ENCODE results near the gene MICAL2.
A peak's percentile ranks its signal among the peaks of the same experiment; 100 is the strongest.

MICAL2 gene

GRCh38 chr11:12117200-12117599 lies 6.8 kb downstream of the MICAL2 start:
- no peak for DNase-seq (ENCODE audit: low spot score)

- no peak for DNase-seq (ENCODE audit: low spot score)
These were observed 7.2 kb downstream of the MICAL2 start for GRCh38 chr11:12117611-12118010.

DNA sequence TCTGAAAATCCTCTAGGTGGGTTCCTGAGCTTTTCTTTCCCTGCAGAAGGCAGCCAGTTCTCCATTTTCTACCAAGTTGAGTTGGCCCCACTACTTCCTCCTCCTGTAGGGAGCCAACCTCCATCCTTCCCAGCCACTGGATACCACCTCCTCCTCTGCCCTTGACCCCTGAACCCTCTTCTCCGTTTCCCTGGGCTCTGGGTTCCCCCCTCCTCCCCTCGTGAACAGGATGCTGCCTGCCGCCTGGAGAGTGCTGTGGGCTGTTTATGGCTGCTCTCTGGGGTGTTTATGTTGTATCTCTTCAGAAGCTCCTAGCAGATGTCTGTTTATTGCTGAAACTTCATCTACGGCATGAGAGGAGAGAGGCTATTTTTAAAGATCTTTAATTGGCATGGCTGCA lies 8.6 kb downstream of the MICAL2 start:
- no peak for DNase-seq (ENCODE audit: low spot score)

- DNase-seq (ENCODE audit: low spot score) = no peak
These were observed 9.1 kb downstream of the MICAL2 start for GRCh38 chr11:12119502-12119901.

- no peak for DNase-seq (ENCODE audit: low spot score)
These were observed 9.9 kb downstream of the MICAL2 start for GRCh38 chr11:12120031-12121008.

DNA sequence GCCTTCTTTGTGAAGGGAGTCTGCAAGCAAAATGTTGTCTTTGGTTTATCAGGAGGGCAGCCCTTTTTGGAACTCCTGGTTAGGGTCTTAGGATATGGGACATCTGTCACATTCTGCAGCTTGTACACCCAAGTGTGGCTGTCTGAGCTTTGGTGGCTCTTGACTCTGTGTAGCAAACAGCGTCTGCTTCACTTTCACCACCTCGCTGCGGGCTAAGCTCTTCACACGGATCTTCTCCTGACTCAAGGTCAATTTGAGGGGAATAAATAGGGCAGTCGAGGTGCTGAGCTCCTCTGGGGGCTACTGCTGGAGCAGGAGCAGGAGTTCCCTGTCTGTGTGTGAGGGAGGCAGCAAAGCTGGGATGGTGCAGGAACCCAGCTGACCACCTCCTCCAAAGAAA lies 10.6 kb downstream of the MICAL2 start:
- DNase-seq (ENCODE audit: low spot score) = no peak

GRCh38 chr11:12121517-12121916 lies 11.1 kb downstream of the MICAL2 start:
- DNase-seq (ENCODE audit: low spot score) = no peak

DNA sequence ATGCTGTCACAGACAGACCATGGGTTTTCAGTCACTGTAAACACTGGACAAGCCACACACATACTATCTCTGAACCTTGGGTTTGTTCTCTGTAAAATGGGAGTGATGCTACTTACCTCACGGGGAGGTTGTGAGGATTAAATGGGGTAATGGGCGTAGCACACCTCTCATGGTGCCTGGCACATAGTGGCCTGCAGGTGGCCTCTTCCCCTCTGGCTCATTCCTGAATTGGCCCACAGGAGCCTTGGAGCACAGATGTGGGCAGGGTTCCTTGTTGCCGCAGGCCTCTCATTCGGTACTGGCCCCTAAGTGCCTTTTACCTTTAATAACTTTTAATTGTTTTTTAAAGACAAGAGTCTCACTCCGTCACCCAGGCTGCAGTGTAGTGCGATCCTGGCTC lies 11.7 kb downstream of the MICAL2 start:
- DNase-seq (ENCODE audit: low spot score) = no peak

DNA sequence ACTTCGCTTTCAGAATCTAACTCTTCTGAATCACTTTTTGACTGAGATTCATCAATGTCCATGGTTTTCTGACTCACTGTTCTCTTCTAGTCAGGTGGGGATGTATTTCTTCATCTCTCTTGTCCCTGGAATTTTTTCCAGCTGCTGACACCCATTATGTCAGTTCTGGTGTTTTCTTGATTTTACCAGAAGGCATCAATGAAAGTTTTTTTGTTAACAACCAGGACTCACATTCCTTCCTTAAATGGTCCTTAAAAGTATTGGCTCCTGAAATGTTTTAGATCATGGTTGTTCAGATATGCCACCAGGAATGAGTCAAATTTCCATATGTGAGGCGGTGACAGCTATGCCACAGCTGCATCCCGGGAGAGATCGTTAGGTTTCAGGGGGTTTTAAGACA lies 12.9 kb downstream of the MICAL2 start:
- DNase-seq (ENCODE audit: low spot score) = peak; percentile 57

DNA sequence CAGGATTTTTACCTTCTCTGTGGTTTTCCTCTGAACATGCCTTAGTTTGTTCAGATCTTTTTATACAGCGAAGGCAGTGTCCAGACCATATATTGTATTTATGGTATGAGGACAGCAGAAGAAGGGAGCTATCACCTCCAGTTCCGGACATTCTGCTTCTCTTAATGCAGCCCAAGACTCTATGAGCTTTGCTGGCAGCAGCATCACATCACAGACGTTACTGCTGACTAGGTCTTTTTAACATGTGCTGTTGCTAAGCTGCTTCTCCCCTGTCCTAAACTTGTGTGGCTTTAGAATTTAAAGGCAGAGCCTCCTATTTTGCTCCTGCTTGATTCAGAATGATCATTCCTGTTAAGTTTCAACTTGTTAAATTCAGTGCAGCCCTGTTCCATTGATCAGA lies 13.4 kb downstream of the MICAL2 start:
- DNase-seq (ENCODE audit: low spot score) = no peak

GRCh38 chr11:12124306-12124705 lies 13.9 kb downstream of the MICAL2 start:
- DNase-seq (ENCODE audit: low spot score) = no peak

DNA sequence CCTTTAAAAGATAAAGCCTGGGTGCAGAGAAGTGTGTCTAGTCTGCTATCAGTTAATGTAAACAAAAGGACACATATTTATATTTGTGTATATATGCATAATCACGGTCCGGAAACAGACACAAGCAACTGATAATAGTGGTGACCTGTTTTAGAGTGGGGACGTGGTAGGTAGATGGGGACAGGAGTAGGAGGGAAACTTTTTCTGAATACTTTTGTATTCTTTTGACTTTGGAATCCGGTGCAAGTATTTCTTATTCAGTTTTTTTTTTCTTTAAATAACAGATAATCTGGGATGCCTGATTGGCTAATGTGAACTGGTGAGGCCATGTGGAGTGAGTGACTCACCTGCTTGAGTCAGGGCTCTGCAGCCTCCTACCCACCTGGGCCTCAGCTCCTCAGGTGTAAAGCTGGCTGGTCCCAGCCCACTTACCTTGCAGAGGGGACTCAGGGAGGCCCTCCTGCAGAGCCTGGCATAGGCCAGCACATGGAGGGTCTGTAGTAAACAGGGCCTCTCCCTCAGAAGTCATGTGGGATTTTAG lies 15.3 kb downstream of the MICAL2 start:
- no peak for DNase-seq (ENCODE audit: low spot score)

DNA sequence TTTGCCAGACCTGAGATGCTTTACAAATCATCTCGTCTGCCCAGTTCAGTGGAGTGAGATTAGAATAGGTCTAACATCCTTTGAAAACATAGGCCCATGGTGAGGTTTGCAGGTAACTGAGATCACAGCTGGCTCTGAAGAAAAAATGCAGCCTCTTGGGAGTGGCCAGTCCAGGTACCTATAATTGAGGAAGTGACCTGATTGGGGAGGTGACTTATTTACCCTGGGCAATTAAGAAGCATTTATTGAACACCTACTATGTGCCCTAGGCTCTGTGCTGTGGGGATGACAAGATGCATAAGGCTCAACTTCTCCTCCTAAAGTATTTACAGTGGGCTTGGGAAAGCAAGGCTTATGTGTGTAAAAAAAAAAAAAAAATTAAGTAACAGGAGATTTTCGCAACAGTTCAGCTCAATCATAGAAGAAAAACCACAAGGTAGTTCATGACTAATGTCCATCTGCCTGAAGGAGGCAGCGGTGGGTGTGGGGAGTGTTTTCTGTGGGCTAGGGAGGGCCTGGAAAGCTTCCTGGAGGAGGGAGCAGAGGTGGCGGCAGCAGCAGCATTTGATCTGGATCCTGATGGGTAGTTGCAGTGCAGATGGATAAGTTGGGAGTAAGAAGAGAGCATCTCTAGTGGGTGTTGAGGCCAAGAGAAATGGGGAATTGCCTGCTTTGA lies 16.1 kb downstream of the MICAL2 start:
- DNase-seq (ENCODE audit: low spot score) = peak; percentile 80

GRCh38 chr11:12127206-12127898 lies 17.0 kb downstream of the MICAL2 start:
- DNase-seq (ENCODE audit: low spot score) = no peak

DNA sequence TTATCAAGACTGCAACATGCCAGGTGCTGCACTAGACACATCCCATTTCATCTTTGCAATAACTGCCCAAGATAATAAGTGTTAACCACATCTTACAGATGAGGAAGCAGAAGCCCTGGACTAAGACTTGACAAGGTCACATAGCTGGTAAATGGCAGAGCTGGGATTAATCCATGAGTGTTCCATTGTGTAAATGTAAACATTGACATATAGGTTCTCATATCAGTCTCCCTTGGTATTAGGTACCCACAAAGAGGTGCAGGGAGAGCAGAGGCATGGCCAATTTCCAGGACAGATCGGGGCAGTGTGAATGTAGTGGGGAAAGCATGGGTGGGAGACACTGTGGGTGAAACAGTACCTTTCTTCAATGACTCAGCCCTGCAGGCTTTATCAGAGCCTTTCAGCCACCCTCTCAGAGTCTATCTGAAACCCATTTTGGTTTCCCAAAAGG lies 17.9 kb downstream of the MICAL2 start:
- DNase-seq (ENCODE audit: low spot score) = no peak

- no peak for DNase-seq (ENCODE audit: low spot score)
These were observed 18.8 kb downstream of the MICAL2 start for GRCh38 chr11:12129227-12129626.

- no peak for DNase-seq (ENCODE audit: low spot score)
These were observed 20.0 kb downstream of the MICAL2 start for GRCh38 chr11:12130180-12130980.

DNA sequence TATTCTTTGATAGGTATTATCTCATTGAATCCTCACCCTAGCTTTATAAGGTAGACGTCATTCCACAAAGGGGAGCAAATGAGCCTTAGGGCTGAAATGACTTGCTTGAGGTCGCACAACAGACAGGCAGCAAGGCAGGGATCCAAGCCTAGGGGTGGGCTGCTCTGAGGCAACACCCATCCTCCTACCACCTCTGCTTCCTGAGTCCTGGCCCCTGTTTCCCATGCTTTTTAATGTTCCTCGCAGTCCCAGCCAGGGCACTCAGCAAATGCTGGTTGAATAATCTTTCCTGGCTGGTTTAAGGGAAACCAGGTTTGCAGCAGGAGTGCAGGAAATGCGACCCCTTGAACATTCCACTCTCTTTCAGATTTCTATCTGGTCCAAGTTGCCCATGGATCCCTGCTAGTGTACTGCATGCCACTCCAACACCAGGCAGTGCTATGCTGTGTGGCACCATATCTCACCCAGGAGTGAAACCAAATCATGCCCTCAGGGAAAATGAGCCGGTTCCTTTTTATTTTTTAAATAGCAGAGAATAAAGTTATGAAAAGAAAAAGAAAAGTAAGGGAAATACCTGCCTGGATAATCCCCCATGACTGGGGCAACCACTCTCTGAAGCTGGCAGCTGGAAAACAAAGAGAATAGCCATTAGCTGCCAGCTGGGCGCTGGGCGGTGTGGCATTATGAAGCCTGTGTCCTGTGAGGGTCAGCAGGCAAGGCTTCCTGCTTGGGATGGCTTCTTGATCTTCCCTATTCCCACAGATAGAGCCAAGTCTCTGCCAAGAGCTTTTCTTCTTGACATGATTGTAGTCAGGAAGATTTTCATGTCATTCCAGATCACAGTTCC lies 21.8 kb downstream of the MICAL2 start:
- DNase-seq (ENCODE audit: low spot score) = no peak

- DNase-seq (ENCODE audit: low spot score) = no peak
These were observed 22.4 kb downstream of the MICAL2 start for GRCh38 chr11:12132790-12133145.

DNA sequence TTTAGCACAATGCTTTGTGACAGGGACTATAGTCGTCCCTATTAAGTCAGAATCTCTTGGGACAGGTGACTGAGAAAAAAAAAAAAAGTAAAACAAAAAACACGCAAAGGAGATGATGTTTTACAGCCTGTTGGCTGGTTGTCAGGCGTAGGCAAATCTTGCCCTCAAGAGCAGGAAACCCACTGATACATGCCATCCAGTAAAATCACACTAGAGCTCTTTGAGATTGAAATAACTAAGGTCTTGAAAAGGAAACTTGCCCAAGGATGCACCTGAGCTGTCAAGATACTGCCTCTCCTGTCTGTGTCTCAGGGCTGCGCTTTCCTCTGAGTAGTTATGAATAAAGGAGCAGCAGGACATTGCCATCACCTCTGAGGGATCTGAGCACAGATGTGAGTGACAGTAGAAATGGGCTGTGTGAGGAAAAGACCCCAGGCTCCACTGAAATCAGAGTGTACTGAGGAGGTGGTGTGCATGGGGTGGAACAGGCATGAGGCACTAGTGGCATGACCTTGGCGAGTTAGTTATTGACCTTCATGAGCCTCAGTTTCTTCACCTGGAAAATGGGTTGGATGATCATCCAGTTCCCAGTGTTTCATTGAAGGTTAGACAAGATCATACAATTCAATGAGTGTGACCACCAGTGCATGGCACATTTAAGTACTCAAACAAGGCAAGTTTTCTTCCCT lies 23.3 kb downstream of the MICAL2 start:
- no peak for DNase-seq (ENCODE audit: low spot score)
